ENCODE results near the gene KCNQ5. TPM values are rescaled to one million over a fixed set of nuclear protein-coding genes. Genes with fewer than 3 reads are reported as not detected.

KCNQ5 gene
- polyA plus RNA-seq, 1 donor (not counting 4 experiments of a cell fraction or from before 2014, with no cell fraction given) = 3.4 TPM

GRCh38 chr6:72755752-72756151 is 133.9 kb downstream of the KCNQ5 start:
- Histone ChIP-seq H3K9me1 (ENCODE audit: control insufficient read depth, extremely low read depth, insufficient read depth, low read length) (no peaks in the 10 kb centered on the region), H2AFZ (ENCODE audit: control insufficient read depth, low read length) (no peak overlapping the region), H3K4me1 (ENCODE audit: control insufficient read depth, extremely low read depth, insufficient read depth, low read length) (peaks cover 12% of the 10 kb centered on the region), H3K27ac (ENCODE audit: control insufficient read depth, insufficient read depth, low read length) (no peak overlapping the region), H3K36me3 (ENCODE audit: control insufficient read depth in 2 of 2, extremely low read depth in 1 of 2, insufficient read depth in 2 of 2, low read length in 2 of 2) (no peaks in the 10 kb centered on the region), H4K20me1 (ENCODE audit: control insufficient read depth, extremely low read depth, insufficient read depth, low read length) (no peaks in the 10 kb centered on the region), H3K9me3 (ENCODE audit: control insufficient read depth, low read depth, low read length) (no peaks in the 10 kb centered on the region), H3K4me2 (ENCODE audit: control insufficient read depth, extremely low read depth, insufficient read depth, low read depth, low read length) (no peak overlapping the region), H3K9ac (ENCODE audit: control insufficient read depth, extremely low read depth, insufficient read depth, low read length) (no peak overlapping the region), H3K27me3 (ENCODE audit: control insufficient read depth, extremely low read depth, insufficient read depth, low read length) (no peaks in the 10 kb centered on the region), H3K4me3 (ENCODE audit: control insufficient read depth in 2 of 3, extremely low read depth in 1 of 3, insufficient read depth in 2 of 3, low read depth in 1 of 3, low read length in 3 of 3) (no peak overlapping the region), H3K79me2 (ENCODE audit: control insufficient read depth, insufficient read depth, low read length) (peaks cover 3% of the 10 kb centered on the region)
- dilution Hi-C loops (cut with MboI; ENCODE audit: extremely low pct_ligation_motif_present, low sequenced_read_pairs) = no loop called here
- FAIRE-seq (no peak), DNase-seq (ENCODE audit: low read depth, low spot score) (no peak)
- TF ChIP-seq, protein P1, sequence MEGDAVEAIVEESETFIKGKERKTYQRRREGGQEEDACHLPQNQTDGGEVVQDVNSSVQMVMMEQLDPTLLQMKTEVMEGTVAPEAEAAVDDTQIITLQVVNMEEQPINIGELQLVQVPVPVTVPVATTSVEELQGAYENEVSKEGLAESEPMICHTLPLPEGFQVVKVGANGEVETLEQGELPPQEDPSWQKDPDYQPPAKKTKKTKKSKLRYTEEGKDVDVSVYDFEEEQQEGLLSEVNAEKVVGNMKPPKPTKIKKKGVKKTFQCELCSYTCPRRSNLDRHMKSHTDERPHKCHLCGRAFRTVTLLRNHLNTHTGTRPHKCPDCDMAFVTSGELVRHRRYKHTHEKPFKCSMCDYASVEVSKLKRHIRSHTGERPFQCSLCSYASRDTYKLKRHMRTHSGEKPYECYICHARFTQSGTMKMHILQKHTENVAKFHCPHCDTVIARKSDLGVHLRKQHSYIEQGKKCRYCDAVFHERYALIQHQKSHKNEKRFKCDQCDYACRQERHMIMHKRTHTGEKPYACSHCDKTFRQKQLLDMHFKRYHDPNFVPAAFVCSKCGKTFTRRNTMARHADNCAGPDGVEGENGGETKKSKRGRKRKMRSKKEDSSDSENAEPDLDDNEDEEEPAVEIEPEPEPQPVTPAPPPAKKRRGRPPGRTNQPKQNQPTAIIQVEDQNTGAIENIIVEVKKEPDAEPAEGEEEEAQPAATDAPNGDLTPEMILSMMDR (optimal IDR thresholded peaks at IDR 0.05 in 1 of 3, IDR thresholded peaks at IDR 0.05 in 1 of 3, conservative IDR thresholded peaks at IDR 0.05 in 1 of 3; ENCODE audit: extremely low read depth in 1 of 3, insufficient read depth in 2 of 3, low read length in 3 of 3) = no peak

DNA sequence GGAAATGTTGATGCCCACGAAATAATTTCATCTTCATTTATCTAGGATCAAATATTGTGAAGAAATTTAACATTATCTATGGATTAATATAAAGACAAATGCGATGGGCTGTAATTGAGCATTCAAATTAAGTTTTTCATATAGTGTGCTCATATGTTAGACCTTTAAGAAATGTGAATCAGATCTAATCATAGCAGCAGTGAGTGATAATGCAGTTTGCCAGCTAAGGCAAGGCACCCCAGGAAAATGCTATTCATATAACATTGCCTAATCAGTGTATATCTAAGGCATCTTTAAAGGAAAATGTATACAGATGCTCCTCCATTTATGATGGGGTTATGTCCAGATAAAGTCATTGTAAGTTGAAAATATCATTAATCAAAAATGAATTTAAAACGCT is 135.2 kb downstream of the KCNQ5 start:
- TF ChIP-seq EZH2 (IDR thresholded peaks at IDR 0.05; ENCODE audit: low read length) = no peak
- TF ChIP-seq, protein P1 (optimal IDR thresholded peaks at IDR 0.05 in 1 of 3, IDR thresholded peaks at IDR 0.05 in 1 of 3, conservative IDR thresholded peaks at IDR 0.05 in 1 of 3; ENCODE audit: extremely low read depth in 1 of 3, insufficient read depth in 2 of 3, low read length in 3 of 3) = no peak
- no peaks in the 10 kb centered on the region for H3K27me3 ChIP-seq (ENCODE audit: control insufficient read depth, extremely low read depth, insufficient read depth, low read length)
- H2AFZ ChIP-seq (ENCODE audit: control insufficient read depth, low read length) = no peak overlapping the region
- FAIRE-seq (no peak), DNase-seq (ENCODE audit: low read depth, low spot score) (no peak)
- H3K4me2 ChIP-seq (ENCODE audit: control insufficient read depth, extremely low read depth, insufficient read depth, low read depth, low read length) = no peak overlapping the region
- H3K9me3 ChIP-seq (ENCODE audit: control insufficient read depth, low read depth, low read length) = no peaks in the 10 kb centered on the region
- no peak overlapping the region for H3K27ac ChIP-seq (ENCODE audit: control insufficient read depth, insufficient read depth, low read length)
- H3K9ac ChIP-seq (ENCODE audit: control insufficient read depth, extremely low read depth, insufficient read depth, low read length) = no peak overlapping the region
- peaks cover 3% of the 10 kb centered on the region for H3K79me2 ChIP-seq (ENCODE audit: control insufficient read depth, insufficient read depth, low read length)
- dilution Hi-C loops (cut with MboI; ENCODE audit: extremely low pct_ligation_motif_present, low sequenced_read_pairs) = no loop called here
- no peaks in the 10 kb centered on the region for H4K20me1 ChIP-seq (ENCODE audit: control insufficient read depth, extremely low read depth, insufficient read depth, low read length)
- no peaks in the 10 kb centered on the region for H3K36me3 ChIP-seq (ENCODE audit: control insufficient read depth in 2 of 2, extremely low read depth in 1 of 2, insufficient read depth in 2 of 2, low read length in 2 of 2)
- no peak overlapping the region for H3K4me3 ChIP-seq (ENCODE audit: control insufficient read depth in 2 of 3, extremely low read depth in 1 of 3, insufficient read depth in 2 of 3, low read depth in 1 of 3, low read length in 3 of 3)
- no peaks in the 10 kb centered on the region for H3K9me1 ChIP-seq (ENCODE audit: control insufficient read depth, extremely low read depth, insufficient read depth, low read length)
- H3K4me1 ChIP-seq (ENCODE audit: control insufficient read depth, extremely low read depth, insufficient read depth, low read length) = peaks cover 12% of the 10 kb centered on the region

Measured in keratinocyte (primary cell).